Fibroblast of mammary gland (primary cell): Measurements from ENCODE around the gene DNAH10.

Experiments used
- DNase-seq: peaks from one replicate; pipeline ENCODE4 v3.0.0-alpha.2; 2010; ENCODE audit warnings: low read depth
- H3K4me3 ChIP-seq: 2 replicates; pipeline ENCODE4 v1.5.1; 2011; ENCODE audit warnings: low read depth, mild to moderate bottlenecking, low read length, moderate library complexity; ENCODE audit not compliant: control insufficient read depth
- CTCF ChIP-seq: conservative IDR thresholded peaks from 2 replicates; pipeline ENCODE4 v1.5.1; 2011; ENCODE audit warnings: low read depth, low read length, inconsistent platforms; ENCODE audit not compliant: control insufficient read depth, insufficient read depth

Gene DNAH10

GRCh38 chr12:123757561-123757960, 4.5 kb upstream of the DNAH10 start:
- no peak for TF ChIP-seq CTCF
- no peak overlapping the region for H3K4me3 ChIP-seq
- DNase-seq: peak; percentile 76

DNA sequence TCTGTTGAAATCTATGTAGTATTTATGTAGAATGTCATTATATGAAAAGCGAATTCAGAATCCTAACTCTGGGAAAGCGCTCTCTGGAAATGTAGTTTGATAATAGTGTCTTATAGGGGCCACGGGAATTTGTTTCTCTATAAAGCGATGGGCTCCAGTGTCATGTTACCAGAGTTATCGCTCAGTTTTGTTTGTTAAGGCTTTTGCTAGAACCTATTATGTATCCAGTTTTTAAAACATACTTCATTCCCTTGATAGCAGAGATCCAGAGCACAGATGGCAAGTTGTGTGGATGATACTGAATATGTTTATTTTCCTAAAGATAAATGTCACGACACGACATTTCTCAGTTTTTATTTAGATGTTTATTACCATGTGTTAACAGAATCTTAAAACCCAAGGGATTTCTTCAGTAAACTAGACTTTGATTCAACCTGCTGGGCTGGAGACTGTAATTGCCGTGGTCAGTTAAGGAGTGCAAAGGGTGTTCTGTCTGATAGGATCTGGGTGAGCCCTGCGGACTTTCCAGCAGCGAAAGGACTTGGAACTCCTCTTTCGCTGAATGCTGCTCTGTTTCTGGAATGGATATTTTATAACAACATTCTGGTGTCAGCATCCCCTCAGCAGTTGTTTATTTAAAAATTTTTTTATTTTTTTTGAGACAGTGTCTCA, 1.7 kb upstream of the DNAH10 start:
- DNase-seq: no peak
- TF ChIP-seq CTCF: no peak
- H3K4me3 ChIP-seq: no peak overlapping the region

DNA sequence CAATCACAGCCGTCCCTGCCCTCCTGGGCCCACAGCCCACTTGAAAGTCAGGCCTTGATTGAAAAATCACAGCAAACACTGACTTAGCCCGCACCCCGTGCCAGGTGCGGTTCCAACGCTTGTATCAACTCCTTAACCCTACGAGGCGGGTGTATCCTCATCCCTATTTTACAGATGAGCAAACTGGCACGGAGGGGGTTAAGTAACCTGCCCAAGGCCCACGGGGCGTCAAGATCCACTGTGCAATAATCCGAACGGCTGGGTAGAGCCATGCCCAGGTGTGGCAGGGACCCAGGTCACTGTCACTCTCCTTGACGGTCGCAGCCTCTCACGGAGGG, 583 bp downstream of the DNAH10 start:
- DNase-seq: no peak
- peak overlapping the region; percentile 42 for H3K4me3 ChIP-seq
- TF ChIP-seq CTCF: no peak

DNA sequence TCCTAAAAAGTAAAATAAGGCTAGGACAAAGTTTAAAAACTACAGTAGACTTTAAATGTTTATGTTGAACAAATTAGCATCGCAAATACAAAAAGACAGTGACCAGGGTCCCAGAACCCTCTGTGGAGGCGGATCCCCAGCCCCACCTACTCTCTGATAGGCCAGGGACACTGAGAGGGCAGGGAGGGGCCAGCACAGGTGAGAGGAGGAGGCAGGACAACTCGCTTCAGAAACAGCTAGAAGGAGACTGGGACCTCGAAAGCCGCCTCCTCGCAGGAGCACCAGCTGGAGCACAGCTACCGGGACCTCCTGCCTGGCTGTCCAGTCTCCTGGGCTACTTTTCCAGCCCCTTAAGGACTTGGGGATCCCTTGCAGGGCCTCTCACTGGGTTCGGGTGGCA, 992 bp downstream of the DNAH10 start:
- no peak for TF ChIP-seq CTCF
- DNase-seq: no peak
- H3K4me3 ChIP-seq: no peak overlapping the region

DNA sequence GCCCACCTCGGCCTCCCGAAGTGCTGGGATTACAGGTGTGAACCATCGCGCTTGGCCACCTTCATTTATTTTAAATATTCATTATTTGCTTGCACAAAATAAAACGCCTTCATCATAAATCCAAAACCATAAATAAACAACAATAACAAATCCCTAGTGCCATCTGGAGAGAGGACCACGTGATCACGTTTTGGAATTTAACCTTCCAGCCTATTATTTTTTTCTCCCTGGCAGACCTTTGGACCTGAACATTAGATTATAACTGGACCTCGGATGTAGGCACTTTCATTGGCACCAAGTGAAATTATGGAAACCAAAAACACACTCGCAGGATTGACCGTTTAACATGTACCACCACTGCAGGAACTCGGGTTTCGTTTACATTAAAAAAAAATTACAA, 2.0 kb downstream of the DNAH10 start:
- TF ChIP-seq CTCF: no peak
- no peak for DNase-seq

GRCh38 chr12:123765504-123766035, 3.5 kb downstream of the DNAH10 start:
- no peak for TF ChIP-seq CTCF
- no peak overlapping the region for H3K4me3 ChIP-seq
- no peak for DNase-seq

More for the DNA sequence above, 2.0 kb downstream of the DNAH10 start:
- H3K4me3 ChIP-seq: no peak overlapping the region

DNA sequence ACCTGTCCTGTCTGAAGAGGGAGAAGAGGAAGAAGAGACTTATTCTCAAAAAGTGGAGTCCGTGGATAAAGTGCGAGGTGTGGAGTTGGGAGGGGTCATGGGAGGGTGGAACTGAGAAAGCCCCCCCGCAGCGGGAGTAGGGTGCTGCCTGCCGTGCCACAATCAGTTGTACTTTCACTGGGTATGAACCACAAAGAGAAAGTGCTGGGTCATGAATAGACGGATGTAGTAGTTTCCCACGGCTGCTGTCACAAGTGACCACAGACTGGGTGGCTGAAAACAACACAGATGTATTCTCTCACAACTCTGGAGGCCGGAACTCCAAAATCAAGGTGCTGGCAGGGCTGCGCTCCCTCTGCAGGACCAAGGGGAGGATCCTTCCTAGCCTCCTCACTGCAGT, 5.5 kb downstream of the DNAH10 start:
- TF ChIP-seq CTCF: no peak
- H3K4me3 ChIP-seq: no peak overlapping the region
- no peak for DNase-seq
